Urinary bladder (tissue), 4 donors: ENCODE results near the gene NUDT11. TPM values are rescaled to one million over a fixed set of nuclear protein-coding genes. Genes with fewer than 3 reads are reported as not detected.

Source experiments
- DNase-seq: peaks from one replicate; pipeline ENCODE4 v3.0.0-alpha.2; 2015; ENCODE audit errors: extremely low spot score
- H3K27ac ChIP-seq: one replicate; pipeline ENCODE4 v1.5.1; 2013; ENCODE audit warnings: low read depth, mild to moderate bottlenecking, moderate library complexity
- H3K36me3 ChIP-seq: one replicate; pipeline ENCODE4 v1.6.1; 2013; ENCODE audit warnings: mild to moderate bottlenecking, moderate library complexity; ENCODE audit not compliant: insufficient read depth
- H3K4me1 ChIP-seq: one replicate; pipeline ENCODE4 v1.6.1; 2013; ENCODE audit warnings: mild to moderate bottlenecking, moderate library complexity; ENCODE audit not compliant: insufficient read depth
- H3K4me3 ChIP-seq: one replicate; pipeline ENCODE4 v1.5.1; 2013; ENCODE audit warnings: low read depth, low read length
- WGBS: extraction: QIAGEN DNeasy Blood & Tissue Kit; methylation state at CpG from one replicate; pipeline ENCODE4 v1.1.7; 2013; 5-methylcytosine and 5-hydroxymethylcytosine counted together
- polyA plus RNA-seq: library from polyadenylated mRNA; stranded (reverse); fragments of 200-250 nt; gene quantifications from one replicate; pipeline ENCODE4 v1.2.3, GENCODE V29; 2013
- total RNA-seq: library from RNA; depleted of rRNA; stranded (reverse); fragments of >200 nt; gene quantifications from one replicate; pipeline ENCODE4 v1.2.3, GENCODE V29; 2014
- donor health status: healthy with polysubstance abuse.
- donor health status: healthy.

NUDT11 gene
- total and polyA plus RNA-seq, 2 donors = 5.6 to 11.4 TPM

- no peaks in the 10 kb centered on the region for H3K36me3 ChIP-seq
- DNase-seq = no peak
- no peak overlapping the region for H3K4me3 ChIP-seq
- no peaks in the 10 kb centered on the region for H3K4me1 ChIP-seq
- H3K27ac ChIP-seq = no peak overlapping the region
- 0% methylated on average over 1 of the region's 1 CpG for WGBS
Measured at GRCh38 chrX:51456814-51457213, 39.6 kb downstream of the NUDT11 start.

DNA sequence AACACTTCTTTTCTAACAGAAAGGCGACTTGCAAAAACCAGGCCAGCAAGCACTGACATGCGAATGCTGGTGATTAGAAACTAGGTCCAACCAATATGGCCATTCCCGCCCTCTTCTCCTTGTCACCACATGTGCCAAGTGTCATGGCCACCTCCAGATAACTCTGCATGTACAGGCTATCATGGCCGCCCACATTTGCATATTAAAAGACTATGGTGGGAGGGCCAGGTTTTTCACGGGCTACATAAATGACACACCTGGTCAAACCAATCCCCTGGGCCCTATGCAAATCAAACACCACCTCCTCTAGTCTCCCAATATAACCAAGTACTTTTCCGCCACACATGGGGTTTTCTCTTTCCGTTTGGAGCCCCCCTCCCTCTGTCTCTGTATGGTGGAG is 40.1 kb downstream of the NUDT11 start:
- no peaks in the 10 kb centered on the region for H3K36me3 ChIP-seq
- no peak overlapping the region for H3K27ac ChIP-seq
- H3K4me3 ChIP-seq = no peak overlapping the region
- DNase-seq = no peak
- WGBS = 77% methylated on average over 7 of the region's 7 CpGs
- no peaks in the 10 kb centered on the region for H3K4me1 ChIP-seq

DNA sequence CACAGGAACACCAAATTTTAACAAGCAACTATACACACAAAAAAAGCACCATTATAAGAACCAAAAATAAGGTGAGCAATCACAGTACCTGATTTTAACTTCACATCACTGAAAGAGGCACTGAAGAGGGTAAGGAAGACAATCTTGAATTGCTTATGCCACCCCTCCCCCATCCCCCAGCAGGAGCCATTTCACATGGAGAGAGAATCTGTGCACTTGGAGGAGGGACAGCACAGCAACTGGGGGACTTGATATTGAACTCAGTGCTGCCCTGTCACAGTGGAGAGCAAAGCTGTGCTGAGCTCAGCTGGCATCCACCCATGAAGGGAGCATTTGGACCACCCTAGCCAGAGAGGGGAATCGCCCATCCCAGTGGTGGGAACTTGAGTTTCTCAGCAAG is 56.0 kb downstream of the NUDT11 start:
- 94% methylated on average over 1 of the region's 1 CpG for WGBS
- Histone ChIP-seq H3K36me3 (no peaks in the 10 kb centered on the region), H3K4me1 (no peaks in the 10 kb centered on the region), H3K27ac (no peak overlapping the region), H3K4me3 (no peak overlapping the region)
- no peak for DNase-seq

Other genes starting within 250 kb of the NUDT11 start
- gene NUDT10, start 163.8 kb downstream of the NUDT11 start, total RNA-seq = 5.6 TPM
- 6.9 TPM for gene NUDT10, start 163.8 kb downstream of the NUDT11 start, polyA plus RNA-seq
- gene CENPVL3, start 122.3 kb upstream of the NUDT11 start, total RNA-seq = 0.21 TPM
- not detected for gene CENPVL3, start 122.3 kb upstream of the NUDT11 start, polyA plus RNA-seq
- gene CENPVL2, start 186.2 kb upstream of the NUDT11 start, total RNA-seq = not detected
- not detected for gene CENPVL2, start 186.2 kb upstream of the NUDT11 start, polyA plus RNA-seq
- gene CENPVL1, start 213.9 kb upstream of the NUDT11 start, total RNA-seq = not detected
- not detected for gene CENPVL1, start 213.9 kb upstream of the NUDT11 start, polyA plus RNA-seq
- gene GSPT2, start 246.8 kb upstream of the NUDT11 start, total RNA-seq = 11.6 TPM
- gene GSPT2, start 246.8 kb upstream of the NUDT11 start, polyA plus RNA-seq = 9.2 TPM